Measurements from ENCODE around the gene S100A9.
"Not testable (repeated sequence)": the region's sequence is repeated elsewhere in the genome, so short reads cannot be mapped to it uniquely, and the experiment has no call there.

DNA sequence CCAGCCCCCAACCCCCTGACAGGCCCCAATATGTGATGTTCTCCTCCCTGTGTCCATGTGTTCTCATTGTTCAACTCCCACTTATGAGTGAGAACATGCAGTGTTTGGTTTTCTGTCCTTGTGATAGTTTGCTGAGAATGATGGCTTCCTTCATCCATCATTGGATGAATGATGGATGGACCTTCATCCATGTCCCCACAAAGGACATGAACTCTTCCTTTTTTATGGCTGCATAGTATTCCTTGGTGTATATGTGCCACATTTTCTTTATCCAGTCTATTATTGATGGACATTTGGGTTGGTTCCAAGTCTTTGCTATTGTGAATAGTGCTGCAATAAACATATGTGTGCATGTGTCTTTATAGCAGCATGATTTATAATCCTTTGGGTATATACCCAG, 43.3 kb upstream of the S100A9 start:
- TF ChIP-seq, protein P1, sequence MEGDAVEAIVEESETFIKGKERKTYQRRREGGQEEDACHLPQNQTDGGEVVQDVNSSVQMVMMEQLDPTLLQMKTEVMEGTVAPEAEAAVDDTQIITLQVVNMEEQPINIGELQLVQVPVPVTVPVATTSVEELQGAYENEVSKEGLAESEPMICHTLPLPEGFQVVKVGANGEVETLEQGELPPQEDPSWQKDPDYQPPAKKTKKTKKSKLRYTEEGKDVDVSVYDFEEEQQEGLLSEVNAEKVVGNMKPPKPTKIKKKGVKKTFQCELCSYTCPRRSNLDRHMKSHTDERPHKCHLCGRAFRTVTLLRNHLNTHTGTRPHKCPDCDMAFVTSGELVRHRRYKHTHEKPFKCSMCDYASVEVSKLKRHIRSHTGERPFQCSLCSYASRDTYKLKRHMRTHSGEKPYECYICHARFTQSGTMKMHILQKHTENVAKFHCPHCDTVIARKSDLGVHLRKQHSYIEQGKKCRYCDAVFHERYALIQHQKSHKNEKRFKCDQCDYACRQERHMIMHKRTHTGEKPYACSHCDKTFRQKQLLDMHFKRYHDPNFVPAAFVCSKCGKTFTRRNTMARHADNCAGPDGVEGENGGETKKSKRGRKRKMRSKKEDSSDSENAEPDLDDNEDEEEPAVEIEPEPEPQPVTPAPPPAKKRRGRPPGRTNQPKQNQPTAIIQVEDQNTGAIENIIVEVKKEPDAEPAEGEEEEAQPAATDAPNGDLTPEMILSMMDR (IDR thresholded peaks at IDR 0.05; ENCODE audit: poor library complexity) = not testable (repeated sequence)
- not testable (repeated sequence) for TF ChIP-seq EZH2 (IDR thresholded peaks at IDR 0.05; ENCODE audit: borderline replicate concordance)
